HEK293 (cell line): ENCODE results near the gene EIF3L.

ENCODE experiments used
- CTCF ChIA-PET: fragments of 350-600 bp; formaldehyde crosslinking; extraction: SDS; loops from one replicate; lab custom pipeline; 2021; ENCODE audit warnings: antibody characterized with exemption; lab: Yijun Ruan, JAX
- POLR2A ChIA-PET: fragments of 300-600 bp; formaldehyde crosslinking; extraction: SDS; loops from one replicate; lab custom pipeline; 2020; ENCODE audit warnings: antibody characterized with exemption, inconsistent platforms; lab: Yijun Ruan, JAX
- H3K27ac ChIP-seq: fragments of 200-500 bp; sonication (Bioruptor generic); 2 replicates; pipeline ENCODE4 v1.5.1; 2014; ENCODE audit warnings: low read depth, low read length, control low read depth, inconsistent platforms; ENCODE audit errors: extremely low read depth
- H3K36me3 ChIP-seq, 2 experiments: fragments of 200-500 bp in 1 of 2; sonication (Bioruptor generic) in 1 of 2; 1 replicate in 1 of 2; 2 replicates in 1 of 2; pipeline ENCODE4 v1.5.1; 2014 to 2017; ENCODE audit warnings: inconsistent platforms in 2 of 2, low read length in 2 of 2; ENCODE audit not compliant: control insufficient read depth in 2 of 2, insufficient read depth in 1 of 2
- H3K4me1 ChIP-seq: fragments of 200-500 bp; sonication (Bioruptor generic); 2 replicates; pipeline ENCODE4 v1.5.1; 2014; ENCODE audit warnings: mild to moderate bottlenecking, low read length, inconsistent platforms; ENCODE audit not compliant: control insufficient read depth, insufficient read depth
- H3K4me3 ChIP-seq: 2 replicates; pipeline ENCODE4 v1.5.1; 2011; ENCODE audit warnings: low read depth, mild to moderate bottlenecking, control low read depth, low read length, moderate library complexity
- H3K9me3 ChIP-seq: fragments of 200-500 bp; sonication (Bioruptor generic); 2 replicates; pipeline ENCODE4 v1.5.1; 2014; ENCODE audit warnings: low read depth, low read length, inconsistent platforms; ENCODE audit not compliant: control insufficient read depth, insufficient read depth
- EGR2 ChIP-seq: fragments of 450-650 bp; formaldehyde crosslinking; IDR thresholded peaks from 2 replicates; pipeline ENCODE4 v1.5.1; 2016; ENCODE audit warnings: low read depth, missing biosample characterization, missing genetic modification characterization
- HOXA7 ChIP-seq: sonication (generic); formaldehyde crosslinking; IDR thresholded peaks from 2 replicates; pipeline ENCODE4 v1.8.1; 2022; ENCODE audit warnings: missing genetic modification reagents, borderline replicate concordance
- HOXD13 ChIP-seq: sonication (generic); formaldehyde crosslinking; IDR thresholded peaks from 2 replicates; pipeline ENCODE4 v1.8.0; 2022; ENCODE audit warnings: missing genetic modification reagents, borderline replicate concordance
- IKZF3 ChIP-seq: fragments of 450-650 bp; IDR thresholded peaks from 2 replicates; pipeline ENCODE4 v1.5.0; 2018; ENCODE audit warnings: missing biosample characterization, mild to moderate bottlenecking, missing genetic modification characterization, moderate library complexity
- RBAK ChIP-seq: fragments of 450-650 bp; formaldehyde crosslinking; IDR thresholded peaks from 2 replicates; pipeline ENCODE4 v1.5.1; 2016; ENCODE audit warnings: missing biosample characterization, missing genetic modification characterization
- SP7 ChIP-seq: fragments of 450-650 bp; formaldehyde crosslinking; IDR thresholded peaks from 2 replicates; pipeline ENCODE4 v1.5.1; 2016; ENCODE audit warnings: missing biosample characterization, missing genetic modification characterization
- YY1 ChIP-seq: fragments of 450-650 bp; formaldehyde crosslinking; IDR thresholded peaks from 2 replicates; pipeline ENCODE4 v1.5.1; 2018; ENCODE audit warnings: missing biosample characterization, missing genetic modification characterization
- ZBTB20 ChIP-seq: fragments of 450-650 bp; formaldehyde crosslinking; IDR thresholded peaks from 2 replicates; pipeline ENCODE4 v1.5.1; 2016; ENCODE audit warnings: missing biosample characterization, missing genetic modification characterization
- ZNF223 ChIP-seq: fragments of 450-650 bp; formaldehyde crosslinking; IDR thresholded peaks from 2 replicates; pipeline ENCODE4 v1.5.1; 2016; ENCODE audit warnings: missing biosample characterization, missing genetic modification characterization
- ZNF274 ChIP-seq, 2 experiments: fragments of 200-500 bp in 1 of 2; fragments of 450-650 bp in 1 of 2; sonication (Bioruptor generic) in 1 of 2; formaldehyde crosslinking in 1 of 2; IDR thresholded peaks; 2 replicates each; pipeline versions ENCODE4 v1.5.1 to v1.6.1; 2014 to 2016; ENCODE audit warnings: borderline replicate concordance in 1 of 2, inconsistent platforms in 1 of 2, low read length in 1 of 2, missing biosample characterization in 1 of 2, missing genetic modification characterization in 1 of 2
- ZNF292 ChIP-seq: fragments of 450-650 bp; formaldehyde crosslinking; IDR thresholded peaks from 2 replicates; pipeline ENCODE4 v1.5.1; 2016; ENCODE audit warnings: low read depth, missing biosample characterization, missing genetic modification characterization, borderline replicate concordance
- ZNF324 ChIP-seq: fragments of 450-650 bp; formaldehyde crosslinking; IDR thresholded peaks from 2 replicates; pipeline ENCODE4 v1.5.1; 2016; ENCODE audit warnings: missing biosample characterization, missing genetic modification characterization
- ZNF354C ChIP-seq: fragments of 450-650 bp; formaldehyde crosslinking; IDR thresholded peaks from 2 replicates; pipeline ENCODE4 v1.5.1; 2016; ENCODE audit warnings: missing biosample characterization, missing genetic modification characterization, low read depth, borderline replicate concordance
- ZNF521 ChIP-seq: fragments of 450-650 bp; formaldehyde crosslinking; IDR thresholded peaks from 2 replicates; pipeline ENCODE4 v1.5.1; 2017; ENCODE audit warnings: missing biosample characterization, mild to moderate bottlenecking, missing genetic modification characterization
- ZNF549 ChIP-seq: fragments of 450-650 bp; IDR thresholded peaks from 2 replicates; pipeline ENCODE4 v1.5.1; 2018; ENCODE audit warnings: missing biosample characterization, missing genetic modification characterization, mild to moderate bottlenecking, inconsistent platforms, moderate library complexity
- ZNF558 ChIP-seq: fragments of 450-650 bp; formaldehyde crosslinking; IDR thresholded peaks from 2 replicates; pipeline ENCODE4 v1.5.1; 2016; ENCODE audit warnings: missing biosample characterization, missing genetic modification characterization
- ZNF560 ChIP-seq: fragments of 450-650 bp; formaldehyde crosslinking; IDR thresholded peaks from 2 replicates; pipeline ENCODE4 v1.5.1; 2017; ENCODE audit warnings: missing biosample characterization, missing genetic modification characterization, borderline replicate concordance
- ZNF658 ChIP-seq: fragments of 450-650 bp; formaldehyde crosslinking; IDR thresholded peaks from 2 replicates; pipeline ENCODE4; 2016; ENCODE audit warnings: missing biosample characterization, missing genetic modification characterization
- ZNF664 ChIP-seq: fragments of 450-650 bp; formaldehyde crosslinking; IDR thresholded peaks from 2 replicates; pipeline ENCODE4 v1.5.1; 2016; ENCODE audit warnings: missing biosample characterization, missing genetic modification characterization
- ZXDB ChIP-seq: fragments of 450-650 bp; formaldehyde crosslinking; IDR thresholded peaks from 2 replicates; pipeline ENCODE4 v1.5.1; 2016; ENCODE audit warnings: missing biosample characterization, missing genetic modification characterization
- TF ChIP-seq, protein P1 (sequence below): fragments of 450-650 bp; formaldehyde crosslinking; IDR thresholded peaks from 2 replicates; pipeline ENCODE4 v1.5.1; 2016; ENCODE audit warnings: missing biosample characterization, missing genetic modification characterization
- TF ChIP-seq, protein P2 (sequence below): fragments of 450-650 bp; formaldehyde crosslinking; IDR thresholded peaks from 2 replicates; pipeline ENCODE4 v1.5.1; 2017; ENCODE audit warnings: missing biosample characterization, missing genetic modification characterization
- TF ChIP-seq, protein P3 (sequence below): fragments of 450-650 bp; formaldehyde crosslinking; IDR thresholded peaks from 2 replicates; pipeline ENCODE4 v1.5.1; 2016; ENCODE audit warnings: missing biosample characterization, missing genetic modification characterization
- TF ChIP-seq, protein P4 (sequence below): sonication (generic); formaldehyde crosslinking; IDR thresholded peaks from 2 replicates; pipeline ENCODE4 v1.8.1; 2022; ENCODE audit warnings: mild to moderate bottlenecking, moderate library complexity, missing genetic modification reagents
- TF ChIP-seq, protein P5 (sequence below): fragments of 450-650 bp; formaldehyde crosslinking; IDR thresholded peaks from 2 replicates; pipeline ENCODE4 v1.5.1; 2016; ENCODE audit warnings: missing biosample characterization, missing genetic modification characterization

EIF3L gene

DNA sequence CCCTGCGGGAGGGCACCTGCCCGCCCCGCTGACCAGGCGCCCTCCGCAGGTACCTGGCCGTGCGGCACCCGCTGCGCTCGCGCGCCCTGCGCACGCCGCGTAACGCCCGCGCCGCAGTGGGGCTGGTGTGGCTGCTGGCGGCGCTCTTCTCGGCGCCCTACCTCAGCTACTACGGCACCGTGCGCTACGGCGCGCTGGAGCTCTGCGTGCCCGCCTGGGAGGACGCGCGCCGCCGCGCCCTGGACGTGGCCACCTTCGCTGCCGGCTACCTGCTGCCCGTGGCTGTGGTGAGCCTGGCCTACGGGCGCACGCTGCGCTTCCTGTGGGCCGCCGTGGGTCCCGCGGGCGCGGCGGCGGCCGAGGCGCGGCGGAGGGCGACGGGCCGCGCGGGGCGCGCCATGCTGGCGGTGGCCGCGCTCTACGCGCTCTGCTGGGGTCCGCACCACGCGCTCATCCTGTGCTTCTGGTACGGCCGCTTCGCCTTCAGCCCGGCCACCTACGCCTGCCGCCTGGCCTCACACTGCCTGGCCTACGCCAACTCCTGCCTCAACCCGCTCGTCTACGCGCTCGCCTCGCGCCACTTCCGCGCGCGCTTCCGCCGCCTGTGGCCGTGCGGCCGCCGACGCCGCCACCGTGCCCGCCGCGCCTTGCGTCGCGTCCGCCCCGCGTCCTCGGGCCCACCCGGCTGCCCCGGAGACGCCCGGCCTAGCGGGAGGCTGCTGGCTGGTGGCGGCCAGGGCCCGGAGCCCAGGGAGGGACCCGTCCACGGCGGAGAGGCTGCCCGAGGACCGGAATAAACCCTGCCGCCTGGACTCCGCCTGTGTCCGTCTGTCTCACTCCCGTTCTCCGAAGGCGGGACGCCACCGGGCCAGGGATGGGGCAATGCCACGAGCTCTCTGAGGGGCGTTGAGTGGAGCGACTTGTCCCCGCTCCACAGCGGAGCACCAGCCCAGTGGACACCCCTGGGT is 24.3 kb upstream of the EIF3L start:
- no peaks in the 10 kb centered on the region for H3K4me1 ChIP-seq
- no peak for TF ChIP-seq ZNF521
- TF ChIP-seq, protein P1, sequence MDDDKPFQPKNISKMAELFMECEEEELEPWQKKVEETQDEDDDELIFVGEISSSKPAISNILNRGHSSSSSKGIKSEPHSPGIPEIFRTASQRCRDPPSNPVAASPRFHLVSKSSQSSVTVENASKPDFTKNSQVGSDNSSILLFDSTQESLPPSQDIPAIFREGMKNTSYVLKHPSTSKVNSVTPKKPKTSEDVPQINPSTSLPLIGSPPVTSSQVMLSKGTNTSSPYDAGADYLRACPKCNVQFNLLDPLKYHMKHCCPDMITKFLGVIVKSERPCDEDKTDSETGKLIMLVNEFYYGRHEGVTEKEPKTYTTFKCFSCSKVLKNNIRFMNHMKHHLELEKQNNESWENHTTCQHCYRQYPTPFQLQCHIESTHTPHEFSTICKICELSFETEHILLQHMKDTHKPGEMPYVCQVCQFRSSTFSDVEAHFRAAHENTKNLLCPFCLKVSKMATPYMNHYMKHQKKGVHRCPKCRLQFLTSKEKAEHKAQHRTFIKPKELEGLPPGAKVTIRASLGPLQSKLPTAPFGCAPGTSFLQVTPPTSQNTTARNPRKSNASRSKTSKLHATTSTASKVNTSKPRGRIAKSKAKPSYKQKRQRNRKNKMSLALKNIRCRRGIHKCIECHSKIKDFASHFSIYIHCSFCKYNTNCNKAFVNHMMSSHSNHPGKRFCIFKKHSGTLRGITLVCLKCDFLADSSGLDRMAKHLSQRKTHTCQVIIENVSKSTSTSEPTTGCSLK = no peak
- TF ChIP-seq, protein P2, sequence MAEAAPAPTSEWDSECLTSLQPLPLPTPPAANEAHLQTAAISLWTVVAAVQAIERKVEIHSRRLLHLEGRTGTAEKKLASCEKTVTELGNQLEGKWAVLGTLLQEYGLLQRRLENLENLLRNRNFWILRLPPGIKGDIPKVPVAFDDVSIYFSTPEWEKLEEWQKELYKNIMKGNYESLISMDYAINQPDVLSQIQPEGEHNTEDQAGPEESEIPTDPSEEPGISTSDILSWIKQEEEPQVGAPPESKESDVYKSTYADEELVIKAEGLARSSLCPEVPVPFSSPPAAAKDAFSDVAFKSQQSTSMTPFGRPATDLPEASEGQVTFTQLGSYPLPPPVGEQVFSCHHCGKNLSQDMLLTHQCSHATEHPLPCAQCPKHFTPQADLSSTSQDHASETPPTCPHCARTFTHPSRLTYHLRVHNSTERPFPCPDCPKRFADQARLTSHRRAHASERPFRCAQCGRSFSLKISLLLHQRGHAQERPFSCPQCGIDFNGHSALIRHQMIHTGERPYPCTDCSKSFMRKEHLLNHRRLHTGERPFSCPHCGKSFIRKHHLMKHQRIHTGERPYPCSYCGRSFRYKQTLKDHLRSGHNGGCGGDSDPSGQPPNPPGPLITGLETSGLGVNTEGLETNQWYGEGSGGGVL (tag by site-specific recombination) = no peak
- TF ChIP-seq RBAK (tag by site-specific recombination) = no peak
- no peak for TF ChIP-seq ZNF324 (tag by site-specific recombination)
- TF ChIP-seq ZNF558 (tag by site-specific recombination) = no peak
- TF ChIP-seq ZNF223 = no peak
- TF ChIP-seq ZNF354C (tag by site-specific recombination) = no peak
- no peak for TF ChIP-seq HOXA7
- no peak for TF ChIP-seq ZNF658 (tag by site-specific recombination)
- TF ChIP-seq ZNF549 (tag by site-specific recombination) = no peak
- TF ChIP-seq, protein P3, sequence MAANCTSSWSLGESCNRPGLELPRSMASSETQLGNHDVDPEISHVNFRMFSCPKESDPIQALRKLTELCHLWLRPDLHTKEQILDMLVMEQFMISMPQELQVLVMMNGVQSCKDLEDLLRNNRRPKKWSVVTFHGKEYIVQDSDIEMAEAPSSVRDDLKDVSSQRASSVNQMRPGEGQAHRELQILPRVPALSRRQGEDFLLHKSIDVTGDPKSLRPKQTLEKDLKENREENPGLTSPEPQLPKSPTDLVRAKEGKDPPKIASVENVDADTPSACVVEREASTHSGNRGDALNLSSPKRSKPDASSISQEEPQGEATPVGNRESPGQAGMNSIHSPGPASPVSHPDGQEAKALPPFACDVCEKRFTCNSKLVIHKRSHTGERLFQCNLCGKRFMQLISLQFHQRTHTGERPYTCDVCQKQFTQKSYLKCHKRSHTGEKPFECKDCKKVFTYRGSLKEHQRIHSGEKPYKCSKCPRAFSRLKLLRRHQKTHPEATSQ (tag by site-specific recombination) = no peak
- no peak for TF ChIP-seq ZBTB20 (tag by site-specific recombination)
- CTCF ChIA-PET = interaction anchor here (0.7 to 1.4 kb wide), 3 partner anchors 38 to 182 kb away, joined by 3 to 5 read pairs (median 3); no protein-coding TSS in a partner anchor
- H3K36me3 ChIP-seq = peaks cover 0 to 17% of the 10 kb centered on the region in 2 experiments; a peak in 2 of 3 replicates
- H3K9me3 ChIP-seq = no peaks in the 10 kb centered on the region
- POLR2A ChIA-PET = interaction anchor here (0.6 to 1.3 kb wide), 3 partner anchors 17 to 21 kb away, joined by 3 to 11 read pairs (median 3); partner anchors contain the start of gene GCAT
- H3K4me3 ChIP-seq = no peak overlapping the region
- no peak overlapping the region for H3K27ac ChIP-seq

DNA sequence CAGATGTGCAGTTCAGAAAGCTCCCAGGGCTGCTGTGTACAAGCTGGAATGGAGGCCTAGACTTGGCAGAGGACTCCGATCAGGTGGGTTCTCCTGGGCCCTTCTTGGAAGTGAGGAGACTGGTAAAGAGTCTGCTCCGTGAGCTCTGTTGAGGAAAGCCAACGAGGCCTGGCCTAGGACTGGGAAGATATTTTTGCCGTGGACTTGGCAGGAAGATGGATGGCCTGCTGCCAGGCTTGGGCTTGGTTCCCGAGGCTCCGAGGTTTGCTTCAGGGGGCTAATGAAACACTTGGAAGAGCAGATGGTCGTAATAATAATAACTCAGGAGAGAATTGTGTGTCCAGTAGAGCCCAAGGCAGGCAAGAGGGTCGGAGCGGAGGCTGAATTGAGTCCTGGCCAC is 22.2 kb upstream of the EIF3L start:
- no peaks in the 10 kb centered on the region for H3K4me1 ChIP-seq
- POLR2A ChIA-PET = interaction anchor here (0.8 to 1.6 kb wide), 5 partner anchors 9 to 126 kb away, joined by 3 to 10 read pairs (median 3); partner anchors contain the start of genes ANKRD54, C22orf23, GCAT and MICALL1
- H3K36me3 ChIP-seq = peaks cover 0 to 38% of the 10 kb centered on the region in 2 experiments; a peak in 2 of 3 replicates
- no peak overlapping the region for H3K4me3 ChIP-seq
- no peaks in the 10 kb centered on the region for H3K9me3 ChIP-seq
- CTCF ChIA-PET = interaction anchor here (1.3 kb wide), 1 partner anchor 9 kb away, joined by 5 read pairs; no protein-coding TSS in a partner anchor
- H3K27ac ChIP-seq = peak overlapping the region; percentile 37; the same call in 1 of the 2 replicates
- TF ChIP-seq ZNF664 (no peak), YY1 (tag by site-specific recombination) (no peak), ZNF560 (no peak), IKZF3 (tag by site-specific recombination) (no peak), ZNF292 (tag by site-specific recombination) (no peak), ZXDB (tag by site-specific recombination) (no peak), SP7 (tag by site-specific recombination) (no peak), ZNF549 (tag by site-specific recombination) (no peak), HOXD13 (no peak), EGR2 (tag by site-specific recombination) (no peak), ZNF274 (IDR thresholded peaks at IDR 0.05; ENCODE audit: low read length) (no peak), ZNF274 (tag by site-specific recombination; IDR thresholded peaks at IDR 0.05; ENCODE audit: borderline replicate concordance) (no peak)
- TF ChIP-seq, protein P4, sequence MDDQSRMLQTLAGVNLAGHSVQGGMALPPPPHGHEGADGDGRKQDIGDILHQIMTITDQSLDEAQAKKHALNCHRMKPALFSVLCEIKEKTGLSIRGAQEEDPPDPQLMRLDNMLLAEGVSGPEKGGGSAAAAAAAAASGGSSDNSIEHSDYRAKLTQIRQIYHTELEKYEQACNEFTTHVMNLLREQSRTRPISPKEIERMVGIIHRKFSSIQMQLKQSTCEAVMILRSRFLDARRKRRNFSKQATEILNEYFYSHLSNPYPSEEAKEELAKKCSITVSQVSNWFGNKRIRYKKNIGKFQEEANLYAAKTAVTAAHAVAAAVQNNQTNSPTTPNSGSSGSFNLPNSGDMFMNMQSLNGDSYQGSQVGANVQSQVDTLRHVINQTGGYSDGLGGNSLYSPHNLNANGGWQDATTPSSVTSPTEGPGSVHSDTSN (CRISPR knock-in tag) = no peak
- TF ChIP-seq, protein P5, sequence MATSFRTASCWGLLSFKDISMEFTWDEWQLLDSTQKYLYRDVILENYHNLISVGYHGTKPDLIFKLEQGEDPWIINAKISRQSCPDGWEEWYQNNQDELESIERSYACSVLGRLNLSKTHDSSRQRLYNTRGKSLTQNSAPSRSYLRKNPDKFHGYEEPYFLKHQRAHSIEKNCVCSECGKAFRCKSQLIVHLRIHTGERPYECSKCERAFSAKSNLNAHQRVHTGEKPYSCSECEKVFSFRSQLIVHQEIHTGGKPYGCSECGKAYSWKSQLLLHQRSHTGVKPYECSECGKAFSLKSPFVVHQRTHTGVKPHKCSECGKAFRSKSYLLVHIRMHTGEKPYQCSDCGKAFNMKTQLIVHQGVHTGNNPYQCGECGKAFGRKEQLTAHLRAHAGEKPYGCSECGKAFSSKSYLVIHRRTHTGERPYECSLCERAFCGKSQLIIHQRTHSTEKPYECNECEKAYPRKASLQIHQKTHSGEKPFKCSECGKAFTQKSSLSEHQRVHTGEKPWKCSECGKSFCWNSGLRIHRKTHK (tag by site-specific recombination) = no peak
